ENCODE data around the gene EYS. TPM values are rescaled to one million over a fixed set of nuclear protein-coding genes. Genes with fewer than 3 reads are reported as not detected.

EYS gene
- total and polyA plus RNA-seq, 8 donors, result 0.24 to 0.85 (median 0.55) TPM

DNA sequence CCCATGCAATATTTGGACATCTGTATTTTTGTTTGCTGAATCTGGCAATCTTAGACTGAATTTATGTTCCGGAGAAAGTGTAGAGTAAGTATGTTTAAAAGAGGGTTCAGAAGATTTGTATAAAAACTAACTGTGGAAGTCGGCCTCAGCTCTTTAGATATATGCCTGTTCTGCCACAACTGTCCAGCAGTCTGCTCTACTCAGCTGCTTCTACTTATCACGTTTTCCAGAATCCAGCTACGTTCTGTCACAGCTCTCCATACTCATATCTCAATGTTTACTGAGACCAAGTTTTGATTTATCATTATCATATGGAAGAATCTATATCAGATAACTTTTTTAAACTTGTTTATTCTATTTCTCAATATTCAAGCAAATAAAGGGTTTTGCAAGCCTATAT, 721.3 kb downstream of the EYS start:
- Histone ChIP-seq H3K27me3 (no peaks in the 10 kb centered on the region), H3K4me3 (no peak overlapping the region), H3K9me3 (no peaks in the 10 kb centered on the region), H3K36me3 (no peaks in the 10 kb centered on the region), H3K27ac (no peak overlapping the region), H3K4me1 (no peaks in the 10 kb centered on the region)
- DNase-seq (peak in 2 of 4 donors; percentile 2 to 28), ATAC-seq (no peak)
- TF ChIP-seq, protein P1, sequence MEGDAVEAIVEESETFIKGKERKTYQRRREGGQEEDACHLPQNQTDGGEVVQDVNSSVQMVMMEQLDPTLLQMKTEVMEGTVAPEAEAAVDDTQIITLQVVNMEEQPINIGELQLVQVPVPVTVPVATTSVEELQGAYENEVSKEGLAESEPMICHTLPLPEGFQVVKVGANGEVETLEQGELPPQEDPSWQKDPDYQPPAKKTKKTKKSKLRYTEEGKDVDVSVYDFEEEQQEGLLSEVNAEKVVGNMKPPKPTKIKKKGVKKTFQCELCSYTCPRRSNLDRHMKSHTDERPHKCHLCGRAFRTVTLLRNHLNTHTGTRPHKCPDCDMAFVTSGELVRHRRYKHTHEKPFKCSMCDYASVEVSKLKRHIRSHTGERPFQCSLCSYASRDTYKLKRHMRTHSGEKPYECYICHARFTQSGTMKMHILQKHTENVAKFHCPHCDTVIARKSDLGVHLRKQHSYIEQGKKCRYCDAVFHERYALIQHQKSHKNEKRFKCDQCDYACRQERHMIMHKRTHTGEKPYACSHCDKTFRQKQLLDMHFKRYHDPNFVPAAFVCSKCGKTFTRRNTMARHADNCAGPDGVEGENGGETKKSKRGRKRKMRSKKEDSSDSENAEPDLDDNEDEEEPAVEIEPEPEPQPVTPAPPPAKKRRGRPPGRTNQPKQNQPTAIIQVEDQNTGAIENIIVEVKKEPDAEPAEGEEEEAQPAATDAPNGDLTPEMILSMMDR (IDR thresholded peaks at IDR 0.05), result no peak
- intact Hi-C loops (cut with DNase I), result no loop called here

DNA sequence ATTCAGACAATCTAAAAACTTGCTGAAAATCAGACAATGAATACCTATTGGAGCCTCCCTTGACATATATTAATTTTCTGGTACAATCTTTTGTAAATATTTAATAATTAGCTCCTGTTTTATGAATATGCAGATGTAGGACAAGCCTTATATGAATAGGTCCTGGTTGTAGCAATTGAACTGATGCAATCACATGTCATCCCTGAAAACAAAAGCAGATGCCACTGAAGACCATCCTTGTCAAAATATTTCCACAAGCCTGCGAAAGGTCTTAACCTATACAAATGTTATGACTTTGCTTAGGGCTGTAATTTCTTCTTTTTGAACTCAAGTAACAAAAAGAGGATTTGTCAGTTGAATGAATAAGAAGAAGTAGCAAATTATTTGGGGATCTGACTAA, 722.1 kb downstream of the EYS start:
- TF ChIP-seq, protein P1 (IDR thresholded peaks at IDR 0.05), result no peak

DNA sequence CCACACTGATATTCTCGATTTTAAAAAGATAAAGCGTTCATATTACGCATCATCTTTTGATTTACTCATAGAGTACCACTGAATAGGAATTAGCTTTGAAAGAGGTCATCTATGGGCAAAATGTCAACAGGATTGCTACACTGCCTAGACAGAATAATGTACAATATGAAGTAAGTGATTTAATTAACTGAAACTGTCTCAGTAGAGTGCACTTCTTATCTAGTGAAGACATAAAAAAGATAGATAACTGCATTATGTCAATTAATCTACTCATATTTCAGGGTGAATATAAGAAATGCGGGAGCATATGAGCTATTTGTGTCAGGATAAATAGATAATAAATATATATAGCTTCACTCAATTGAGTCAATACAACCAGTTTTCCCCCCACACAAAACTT, 723.9 kb downstream of the EYS start:
- Histone ChIP-seq H3K36me3 (no peaks in the 10 kb centered on the region), H3K27me3 (no peaks in the 10 kb centered on the region), H3K4me3 (no peak overlapping the region), H3K4me1 (no peaks in the 10 kb centered on the region), H3K27ac (no peak overlapping the region), H3K9me3 (no peaks in the 10 kb centered on the region)
- TF ChIP-seq, protein P1 (IDR thresholded peaks at IDR 0.05), result no peak
- DNase-seq, result no peak
- intact Hi-C loops (cut with DNase I), result no loop called here
- no peak for ATAC-seq

More for the DNA sequence above, 722.1 kb downstream of the EYS start:
- Histone ChIP-seq H3K4me3 (no peak overlapping the region), H3K36me3 (no peaks in the 10 kb centered on the region), H3K4me1 (no peaks in the 10 kb centered on the region), H3K27ac (no peak overlapping the region), H3K9me3 (no peaks in the 10 kb centered on the region), H3K27me3 (no peaks in the 10 kb centered on the region)
- ATAC-seq, result no peak
- intact Hi-C loops (cut with DNase I), result no loop called here
- no peak for DNase-seq

DNA sequence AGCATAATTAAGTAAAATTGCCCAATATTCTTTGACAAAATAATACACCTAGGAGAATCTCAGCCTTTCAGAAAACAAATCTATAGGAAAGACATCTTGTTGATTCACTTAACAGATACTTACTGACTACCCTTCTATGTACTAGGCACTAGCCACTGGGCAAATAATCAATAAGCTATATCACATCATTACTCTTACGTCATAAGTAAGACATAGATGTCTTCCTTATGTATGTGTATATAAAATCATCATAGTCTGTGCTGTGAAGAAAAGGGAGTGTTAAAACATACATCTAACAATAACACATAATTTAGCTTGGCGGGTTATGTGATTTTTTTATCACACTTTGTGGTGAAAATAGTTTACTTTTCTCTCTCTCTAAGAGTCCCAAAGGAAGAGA, 733.9 kb downstream of the EYS start:
- DNase-seq, result no peak
- Histone ChIP-seq H3K4me1 (no peaks in the 10 kb centered on the region), H3K27me3 (no peaks in the 10 kb centered on the region), H3K4me3 (no peak overlapping the region), H3K27ac (no peak overlapping the region), H3K9me3 (no peaks in the 10 kb centered on the region), H3K36me3 (no peaks in the 10 kb centered on the region)
- TF ChIP-seq, protein P1 (IDR thresholded peaks at IDR 0.05), result no peak
- ATAC-seq, result no peak
- intact Hi-C loops (cut with DNase I), result no loop called here

DNA sequence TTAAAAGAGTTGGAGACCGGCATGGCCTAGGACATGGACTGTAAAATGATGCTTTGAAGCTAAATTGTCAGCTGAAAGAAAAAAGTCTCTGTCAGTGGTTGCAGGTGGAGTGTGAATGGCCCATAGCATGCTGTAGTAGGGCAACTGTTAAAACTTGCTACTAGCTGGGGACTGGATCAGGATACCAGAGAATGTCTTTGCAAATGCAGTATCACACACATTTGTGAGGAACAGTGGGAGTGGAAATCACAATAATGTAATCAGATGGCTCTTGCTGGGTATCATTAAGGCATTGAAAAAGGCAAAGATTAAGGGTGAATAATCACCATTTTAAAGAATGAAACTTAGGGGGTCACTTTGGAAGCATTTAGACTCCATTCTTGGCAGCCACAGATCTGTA, 737.9 kb downstream of the EYS start:
- TF ChIP-seq, protein P1 (IDR thresholded peaks at IDR 0.05), result no peak
- Histone ChIP-seq H3K9me3 (no peaks in the 10 kb centered on the region), H3K36me3 (no peaks in the 10 kb centered on the region), H3K4me3 (no peak overlapping the region), H3K27ac (no peak overlapping the region), H3K4me1 (no peaks in the 10 kb centered on the region), H3K27me3 (no peaks in the 10 kb centered on the region)
- intact Hi-C loops (cut with DNase I), result no loop called here
- DNase-seq, result no peak
- ATAC-seq, result no peak

Measured in left lung (tissue), 10 donors.